HG02852 (cell line): ENCODE results near the gene KRT222.
A peak's percentile ranks its signal among the peaks of the same experiment; 100 is the strongest.

Source experiments
- ATAC-seq: cut with Tn5 transposase; IDR thresholded peaks from one replicate; pipeline ENCODE4 v1.9.1; 2021; ENCODE audit warnings: mild to moderate bottlenecking, moderate library complexity; ENCODE audit not compliant: unreplicated experiment

The KRT222 gene

GRCh38 chr17:40659911-40660310 lies 5.1 kb downstream of the KRT222 start:
- ATAC-seq: no peak

- no peak for ATAC-seq
Observed at GRCh38 chr17:40658396-40658795, 6.6 kb downstream of the KRT222 start.

GRCh38 chr17:40651939-40652338 lies 13.0 kb downstream of the KRT222 start:
- ATAC-seq: no peak

GRCh38 chr17:40648384-40648968 lies 16.5 kb downstream of the KRT222 start:
- peak; percentile 31 for ATAC-seq

GRCh38 chr17:40647624-40648383 lies 17.2 kb downstream of the KRT222 start, which contains the start of gene SMARCE1:
TSS of gene SMARCE1 (minus strand) at chr17:40647818. CDS start at chr17:40645802, 2,016 bp downstream.
- peak; percentile 74 for ATAC-seq

GRCh38 chr17:40646791-40647623 lies 18.0 kb downstream of the KRT222 start:
- peak; percentile 34 for ATAC-seq

GRCh38 chr17:40645943-40646342 lies 19.0 kb downstream of the KRT222 start:
- no peak for ATAC-seq

- ATAC-seq: no peak
Observed at GRCh38 chr17:40645291-40645690, 19.7 kb downstream of the KRT222 start.

GRCh38 chr17:40637931-40638330 lies 27.0 kb downstream of the KRT222 start:
- no peak for ATAC-seq

GRCh38 chr17:40633871-40634270 lies 31.1 kb downstream of the KRT222 start:
- ATAC-seq: no peak

GRCh38 chr17:40632216-40632615 lies 32.8 kb downstream of the KRT222 start:
- no peak for ATAC-seq

GRCh38 chr17:40629842-40630241 lies 35.1 kb downstream of the KRT222 start:
- no peak for ATAC-seq

GRCh38 chr17:40625311-40625710 lies 39.7 kb downstream of the KRT222 start:
- no peak for ATAC-seq

- no peak for ATAC-seq
Observed at GRCh38 chr17:40623419-40624210, 41.4 kb downstream of the KRT222 start.

- no peak for ATAC-seq
Observed at GRCh38 chr17:40622509-40622928, 42.5 kb downstream of the KRT222 start.

- no peak for ATAC-seq
Observed at GRCh38 chr17:40621578-40621977, 43.4 kb downstream of the KRT222 start.

- no peak for ATAC-seq
Observed at GRCh38 chr17:40621019-40621418, 44.0 kb downstream of the KRT222 start.

- ATAC-seq: no peak
Observed at GRCh38 chr17:40618754-40619625, 46.0 kb downstream of the KRT222 start.

GRCh38 chr17:40617678-40618240 lies 47.2 kb downstream of the KRT222 start:
- ATAC-seq: no peak
